Endothelial cell of hepatic sinusoid (primary cell): Measurements from ENCODE around the gene NCKAP5.

Experiments
- in situ Hi-C: cut with HindIII; loops from 2 replicates; pipeline ENCODE4 v1.10.0; 2017; ENCODE audit warnings: low sequenced_read_pairs

The NCKAP5 gene

GRCh38 chr2:132923787-132924186, 644.5 kb downstream of the NCKAP5 start:
- in situ Hi-C loops: no loop called here

DNA sequence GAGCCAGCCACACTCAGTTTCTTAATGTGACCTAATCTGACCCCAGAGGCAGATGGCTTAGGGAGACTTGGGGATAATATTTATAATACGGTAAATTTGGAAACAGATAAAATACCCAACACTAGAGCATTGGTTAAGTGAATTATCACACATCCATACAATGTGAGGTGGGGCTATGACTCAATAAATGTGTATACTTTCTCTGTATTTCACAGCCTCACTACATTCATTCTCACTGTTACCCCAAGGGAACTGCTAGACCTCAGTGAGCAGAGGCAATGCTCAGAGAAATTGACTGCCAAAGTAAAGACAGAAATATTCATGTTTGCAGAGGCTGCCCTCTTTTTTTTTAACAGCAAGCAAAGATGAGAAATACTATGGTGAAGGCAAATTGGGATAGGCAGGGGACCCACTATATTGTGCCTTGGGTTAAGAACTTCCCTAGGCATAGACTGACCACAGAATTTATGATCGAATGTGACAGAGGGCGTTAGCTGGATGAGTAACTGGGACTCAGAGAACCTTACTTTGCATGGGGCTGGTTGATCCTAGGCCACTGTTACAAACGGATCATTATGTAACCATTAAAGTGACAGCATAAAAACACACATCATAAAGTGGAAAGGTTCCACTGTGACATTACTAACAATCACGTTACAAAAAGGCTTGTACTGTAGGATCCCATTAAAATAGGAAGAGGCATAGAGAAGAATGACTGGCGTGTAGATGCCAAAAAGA, 652.3 kb downstream of the NCKAP5 start:
- in situ Hi-C loops: no loop called here

DNA sequence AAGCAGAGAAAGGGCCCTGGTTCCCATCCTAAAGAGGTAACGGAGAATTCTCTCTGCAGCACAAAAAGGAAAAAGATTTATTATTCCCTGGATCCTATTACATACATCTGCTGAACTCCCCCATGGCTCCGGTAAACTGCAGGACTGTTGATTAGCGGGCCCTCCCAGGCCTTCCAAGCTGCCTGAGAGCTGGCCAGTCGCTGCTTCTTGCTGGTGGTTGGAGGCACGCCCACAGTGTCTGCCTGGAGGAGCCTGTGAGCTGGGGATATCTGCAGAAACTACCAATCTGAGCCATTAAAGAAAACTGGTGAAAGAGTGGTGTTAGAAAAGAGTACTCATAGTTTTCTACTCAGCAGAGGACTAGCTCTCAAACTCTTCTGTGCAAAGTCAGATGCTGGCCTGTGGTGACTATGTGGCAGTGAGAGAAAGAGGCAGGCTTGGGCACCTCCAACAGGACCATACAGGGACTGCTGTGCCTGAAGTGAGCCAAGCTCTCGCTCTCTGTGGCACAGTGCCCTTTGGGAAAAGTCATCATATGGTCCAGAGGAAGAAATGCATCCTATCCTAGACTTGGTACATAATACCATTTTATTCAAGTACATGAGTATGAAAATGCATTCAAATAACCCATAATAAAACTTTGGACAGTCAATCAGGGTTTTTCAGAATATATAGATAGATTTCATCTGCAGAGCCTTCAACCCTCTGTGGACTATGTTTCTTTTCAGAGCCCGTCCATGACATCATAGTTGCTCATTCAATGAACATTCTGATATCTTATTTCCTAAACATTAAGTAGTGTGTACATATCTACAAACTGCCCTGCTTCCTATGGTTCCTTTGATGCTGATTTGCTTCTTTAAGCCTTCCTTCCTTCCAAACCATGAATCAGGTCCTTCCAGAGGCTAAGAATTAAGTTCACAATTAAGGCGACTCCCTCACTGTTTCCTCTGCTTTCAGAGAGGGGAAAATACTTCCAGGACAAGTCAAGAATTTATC, 656.2 kb downstream of the NCKAP5 start:
- in situ Hi-C loops: no loop called here

DNA sequence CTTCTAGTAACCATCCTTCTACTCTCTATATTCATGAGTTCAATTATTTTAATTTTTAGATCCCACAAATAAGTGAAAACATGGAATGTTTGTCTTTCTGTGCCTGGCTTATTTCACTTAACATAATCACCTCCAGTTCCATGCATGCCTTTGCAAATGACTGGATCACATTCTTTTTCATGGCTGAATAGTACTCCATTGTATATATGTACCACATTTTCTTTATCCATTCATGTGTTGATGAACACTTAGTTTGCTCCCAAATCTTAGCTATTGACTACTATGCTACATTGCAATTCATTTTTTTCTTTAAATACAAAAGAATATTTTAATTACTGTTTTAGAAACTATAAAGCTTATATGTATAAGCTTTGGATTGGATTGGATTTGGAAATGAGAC, 657.8 kb downstream of the NCKAP5 start:
- in situ Hi-C loops: no loop called here

DNA sequence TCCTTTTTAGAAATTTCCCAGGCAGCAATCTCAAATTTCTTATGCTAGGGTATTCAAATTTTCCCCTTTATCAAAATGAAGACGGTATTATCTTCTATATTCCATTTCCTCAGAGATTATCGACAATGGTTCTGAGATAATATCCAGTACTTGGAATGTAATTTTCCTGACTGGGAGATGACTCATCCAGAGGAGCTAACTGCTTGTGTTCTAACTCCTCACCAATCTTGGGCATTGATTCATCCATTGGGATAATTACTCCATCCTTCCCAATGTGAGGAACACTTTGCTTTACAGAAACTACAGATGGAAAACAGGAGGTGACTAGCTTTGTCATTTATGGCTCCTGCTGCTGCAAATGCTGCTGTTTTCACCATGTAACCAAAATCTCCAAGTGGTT, 658.8 kb downstream of the NCKAP5 start:
- in situ Hi-C loops: no loop called here

DNA sequence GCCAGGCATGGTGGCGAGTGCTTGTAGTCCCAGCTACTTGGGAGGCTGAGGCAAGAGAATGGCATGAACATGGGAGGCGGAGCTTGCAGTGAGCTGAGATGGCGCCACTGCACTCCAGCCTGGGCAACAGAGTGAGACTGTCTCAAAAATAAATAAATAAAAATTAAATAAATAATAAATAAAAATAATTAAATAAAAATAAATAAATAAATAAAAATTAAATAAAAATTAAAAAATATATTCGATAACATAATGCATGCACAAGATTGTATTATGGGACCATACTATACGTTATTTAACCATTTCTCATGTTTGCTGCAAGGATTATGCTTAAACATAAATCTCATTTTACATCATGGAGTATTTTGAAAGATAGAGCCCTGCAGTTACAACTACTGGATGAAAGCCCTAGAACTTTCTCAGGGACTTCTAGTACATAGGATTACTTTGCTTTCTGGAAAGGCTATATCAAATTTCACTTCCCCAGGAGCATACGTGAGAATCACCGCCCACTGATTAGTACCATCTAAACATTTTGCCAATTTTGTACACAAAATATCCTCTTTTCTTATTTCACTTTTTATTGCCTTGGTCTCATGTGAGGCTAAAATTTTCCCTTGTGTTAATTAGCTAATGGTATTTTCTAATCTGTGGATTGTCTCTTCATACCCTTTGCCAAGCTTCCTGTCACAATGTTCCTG, 664.0 kb downstream of the NCKAP5 start:
- in situ Hi-C loops: no loop called here

DNA sequence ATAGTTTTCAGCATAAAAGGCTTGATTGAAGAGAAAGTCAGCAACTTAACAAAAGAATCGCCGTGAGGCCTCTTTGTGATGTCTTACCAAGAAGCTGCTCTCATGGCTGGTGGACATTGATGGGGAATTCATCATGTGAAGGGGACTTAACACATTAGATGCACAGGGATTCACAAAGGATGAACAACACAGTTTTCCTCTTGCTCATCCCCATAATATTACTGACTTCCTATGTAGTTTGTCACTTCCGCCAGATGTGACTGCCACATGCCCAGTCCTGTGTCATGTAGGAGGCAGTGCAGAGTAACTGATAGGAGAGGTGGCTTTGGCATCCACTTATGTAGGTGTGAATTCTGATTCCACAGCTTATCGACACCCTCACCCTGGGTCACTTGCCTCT, 665.6 kb downstream of the NCKAP5 start:
- in situ Hi-C loops: no loop called here

DNA sequence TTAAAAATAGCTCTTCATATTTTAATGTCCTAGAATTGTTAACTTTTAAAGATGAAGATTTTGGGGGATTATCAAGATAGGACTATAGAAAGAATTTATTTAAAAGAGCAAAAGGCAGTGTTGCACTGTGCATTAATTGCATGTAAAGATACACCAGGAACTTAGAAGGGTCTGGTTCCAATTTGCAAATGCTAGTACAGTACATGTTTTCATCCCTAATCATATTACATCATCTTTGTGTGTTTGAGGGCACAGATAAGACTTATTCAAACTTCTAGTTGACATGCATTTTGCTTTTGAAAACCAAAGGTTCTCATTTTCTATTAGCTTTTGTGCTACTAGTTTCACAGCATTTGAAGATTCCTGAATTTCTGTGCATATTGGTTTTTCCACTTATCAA, 666.6 kb downstream of the NCKAP5 start:
- in situ Hi-C loops: no loop called here

GRCh38 chr2:132897111-132897510, 671.2 kb downstream of the NCKAP5 start:
- in situ Hi-C loops: no loop called here

DNA sequence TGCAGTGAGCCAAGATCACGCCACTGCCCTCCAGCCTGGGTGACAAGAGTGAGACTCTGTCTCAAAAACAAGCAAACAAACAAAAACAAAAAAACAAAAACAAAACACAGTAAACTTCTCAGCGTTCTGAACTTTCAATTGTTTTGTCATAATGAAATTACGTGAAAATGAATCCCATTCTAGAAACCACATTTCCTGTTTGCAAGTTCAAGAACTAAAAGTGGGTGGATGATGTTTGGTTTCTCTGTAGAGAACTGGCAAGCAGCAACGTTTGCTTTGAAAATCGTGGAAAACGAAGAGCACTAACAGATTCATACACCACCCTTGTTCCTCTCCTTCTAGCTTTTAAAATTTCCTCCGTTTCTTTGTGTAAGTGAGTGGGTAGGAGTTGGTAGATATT, 672.2 kb downstream of the NCKAP5 start:
- in situ Hi-C loops: no loop called here

DNA sequence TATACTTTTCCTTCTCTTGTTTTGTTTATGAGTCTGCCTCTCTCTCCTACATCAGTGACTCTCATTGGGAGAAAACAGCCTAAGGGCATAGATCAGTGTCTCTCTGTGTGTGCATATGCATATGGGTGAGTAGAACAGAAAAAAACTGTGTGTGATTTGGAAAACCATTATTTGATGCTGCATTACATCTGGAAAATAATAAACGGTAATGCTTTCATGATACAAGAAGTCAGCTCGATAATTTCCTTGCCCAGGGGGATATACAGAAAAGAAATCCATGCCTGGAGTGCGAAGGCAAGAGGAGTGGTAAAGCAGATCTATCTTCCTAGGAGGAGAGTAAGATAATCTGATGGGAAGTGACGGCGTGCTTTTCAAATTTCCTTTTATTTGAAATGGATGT, 676.8 kb downstream of the NCKAP5 start:
- in situ Hi-C loops: no loop called here

DNA sequence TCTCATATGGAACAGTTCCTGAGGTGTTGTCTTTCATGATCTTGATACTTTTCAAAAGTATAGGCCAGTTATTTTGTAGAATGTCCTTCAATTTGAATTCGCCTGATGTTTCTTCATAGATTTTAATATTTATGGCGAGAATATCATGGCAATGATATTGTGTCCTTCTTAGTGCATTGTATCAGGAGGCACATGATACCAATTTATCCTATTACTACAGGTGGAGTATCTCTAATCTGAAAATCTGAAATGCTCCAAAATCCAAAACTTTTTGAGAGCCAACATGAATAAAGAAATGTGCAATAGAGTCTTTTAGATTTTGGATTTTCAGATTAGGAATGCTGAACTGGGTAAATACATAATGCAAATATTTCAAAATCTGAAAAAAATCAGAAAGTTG, 681.7 kb downstream of the NCKAP5 start:
- in situ Hi-C loops: no loop called here

DNA sequence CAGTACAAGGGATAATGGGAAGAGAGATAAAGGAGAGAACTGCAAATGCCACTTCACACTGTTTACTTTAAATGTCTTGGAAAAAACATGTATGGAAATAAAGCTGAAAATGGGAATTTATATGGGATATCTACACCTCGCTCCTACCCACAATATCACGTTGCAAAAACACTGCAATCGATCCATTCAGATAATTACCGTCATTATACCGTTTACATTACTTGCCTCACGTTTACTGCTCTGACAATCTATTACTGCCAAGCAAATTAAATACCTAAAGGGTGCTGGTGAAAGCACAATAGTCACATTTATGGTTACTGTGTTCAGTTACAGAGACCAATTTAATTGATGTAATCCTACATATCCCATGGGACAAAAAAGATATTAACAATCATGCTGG, 683.6 kb downstream of the NCKAP5 start:
- in situ Hi-C loops: no loop called here

GRCh38 chr2:132884292-132884691, 684.0 kb downstream of the NCKAP5 start:
- in situ Hi-C loops: no loop called here

- in situ Hi-C loops: no loop called here
These were observed 684.8 kb downstream of the NCKAP5 start for GRCh38 chr2:132883430-132883829.

DNA sequence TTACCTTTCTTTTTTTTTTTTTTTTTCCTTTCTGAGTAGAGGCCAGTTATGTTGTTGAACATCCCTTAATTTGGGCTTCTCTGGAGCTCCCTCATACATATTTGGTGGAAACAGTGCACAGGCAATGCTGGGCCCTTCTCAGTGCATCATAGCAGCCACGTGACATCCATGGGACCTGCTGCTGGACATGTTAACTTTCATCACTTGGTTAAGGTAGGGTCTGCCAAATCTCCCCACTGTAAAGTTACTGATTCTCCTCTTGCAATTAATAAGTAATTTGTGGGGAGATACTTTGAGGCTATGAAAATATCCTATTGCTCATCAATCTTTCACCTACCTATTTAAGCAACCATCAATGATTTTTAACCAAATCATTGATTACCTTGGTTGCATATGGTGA, 686.7 kb downstream of the NCKAP5 start:
- in situ Hi-C loops: no loop called here

DNA sequence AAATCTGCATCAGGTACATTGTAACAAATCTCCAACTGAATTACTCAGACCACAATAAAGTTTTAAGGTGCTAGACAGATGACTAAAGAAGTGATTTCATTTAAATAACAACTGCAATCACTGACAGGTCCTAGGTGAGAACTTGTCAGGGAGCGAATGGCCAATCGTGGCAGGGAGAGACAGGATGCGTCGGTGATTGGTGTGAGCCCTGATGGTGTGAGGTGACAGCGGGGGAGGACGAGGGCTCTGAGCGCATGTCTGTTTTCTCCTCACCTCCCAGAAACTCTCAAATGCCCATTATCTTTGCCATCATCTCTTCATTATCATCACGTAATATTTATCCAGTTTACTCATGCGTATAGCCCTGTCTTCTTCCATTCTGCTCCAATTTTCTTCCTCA, 690.3 kb downstream of the NCKAP5 start:
- in situ Hi-C loops: no loop called here

GRCh38 chr2:132876745-132877391, 691.4 kb downstream of the NCKAP5 start:
- in situ Hi-C loops: no loop called here

- in situ Hi-C loops: no loop called here
These were observed 693.1 kb downstream of the NCKAP5 start for GRCh38 chr2:132875193-132875592.

GRCh38 chr2:132873738-132874137, 694.5 kb downstream of the NCKAP5 start:
- in situ Hi-C loops: no loop called here

DNA sequence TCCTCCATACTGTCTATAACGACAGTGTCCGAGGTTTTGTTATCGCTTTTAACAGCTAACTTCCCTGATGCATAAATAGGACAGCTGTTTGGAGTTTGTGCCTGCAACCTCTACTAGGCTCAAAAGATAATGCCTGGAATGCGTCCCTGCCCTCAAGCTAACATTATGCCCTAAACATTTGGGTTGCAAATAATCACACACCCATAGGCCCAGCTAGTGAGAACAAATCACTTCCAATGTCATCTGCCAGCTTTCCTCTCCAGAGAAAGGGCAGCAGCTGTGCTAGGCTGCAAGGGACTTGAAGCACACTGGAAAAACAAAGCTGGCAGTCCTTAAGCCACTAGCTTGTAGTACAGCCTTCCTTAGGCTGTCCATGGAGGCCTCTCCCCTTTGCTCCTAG, 696.4 kb downstream of the NCKAP5 start:
- in situ Hi-C loops: no loop called here
